SK-N-SH (cell line): ENCODE measurements around the gene TFCP2L1. TPM values are rescaled to one million over a fixed set of nuclear protein-coding genes. Genes with fewer than 3 reads are reported as not detected.

ENCODE experiments used
- CTCF ChIA-PET: fragments of 300-600, 350-600 bp; formaldehyde crosslinking; extraction: SDS; loops from one replicate; lab custom pipeline; 2021; lab: Yijun Ruan, JAX
- POLR2A ChIA-PET: fragments of 350-600 bp; sonication (Branson Sonifier 250); formaldehyde crosslinking; extraction: SDS; loops from one replicate; lab custom pipeline; 2020; ENCODE audit warnings: antibody characterized with exemption, inconsistent platforms; lab: Yijun Ruan, JAX
- DNase-seq: peaks from one replicate; pipeline ENCODE4 v3.0.0; 2012
- H2AFZ ChIP-seq: fragments of 200-600 bp; sonication (generic); 2 replicates; pipeline ENCODE4 v1.8.1; 2016; ENCODE audit warnings: antibody characterized with exemption, mild to moderate bottlenecking, low read depth
- H3F3A ChIP-seq: fragments of 200-600 bp; sonication (generic); replicated peaks from 2 replicates; pipeline ENCODE3; 2016; ENCODE audit warnings: antibody characterized with exemption, mild to moderate bottlenecking; ENCODE audit not compliant: insufficient read depth
- H3K27ac ChIP-seq, 2 experiments: fragments of 200-500 bp in 1 of 2; fragments of 200-600 bp in 1 of 2; sonication (Bioruptor generic) in 1 of 2; sonication (generic), shearing (Covaris generic) in 1 of 2; 2 replicates each; pipeline versions ENCODE4 v1.5.1 to v1.6.1; 2014 to 2016; ENCODE audit warnings: low read depth in 2 of 2, inconsistent platforms in 1 of 2, low read length in 1 of 2, mild to moderate bottlenecking in 1 of 2, mixed read lengths in 1 of 2
- H3K27me3 ChIP-seq: fragments of 200-600 bp; sonication (generic), shearing (Covaris generic); 2 replicates; pipeline ENCODE4 v1.6.1; 2016; ENCODE audit warnings: mixed run types; ENCODE audit not compliant: insufficient read depth
- H3K36me3 ChIP-seq, 2 experiments: fragments of 200-500 bp in 1 of 2; fragments of 200-600 bp in 1 of 2; sonication (Bioruptor generic) in 1 of 2; sonication (generic) in 1 of 2; replicated peaks in 1 of 2; 2 replicates each; pipeline versions ENCODE3 to v1.5.1; 2014 to 2016; ENCODE audit warnings: low read length in 1 of 2, mild to moderate bottlenecking in 1 of 2; ENCODE audit not compliant: insufficient read depth in 2 of 2, control insufficient read depth in 1 of 2
- H3K4me1 ChIP-seq, 2 experiments: fragments of 200-500 bp in 1 of 2; fragments of 200-600 bp in 1 of 2; sonication (Bioruptor generic) in 1 of 2; sonication (generic), shearing (Covaris generic) in 1 of 2; 2 replicates each; pipeline versions ENCODE4 v1.5.1 to v1.6.1; 2014 to 2016; ENCODE audit warnings: low read depth in 1 of 2, low read length in 1 of 2, mixed run types in 1 of 2; ENCODE audit not compliant: insufficient read depth in 2 of 2, control insufficient read depth in 1 of 2
- H3K4me2 ChIP-seq: fragments of 200-600 bp; sonication (generic), shearing (Covaris generic); 2 replicates; pipeline ENCODE4 v1.6.1; 2017; ENCODE audit warnings: mixed run types
- H3K4me3 ChIP-seq, 2 experiments: fragments of 200-500 bp in 1 of 2; fragments of 200-600 bp in 1 of 2; sonication (Bioruptor generic) in 1 of 2; sonication (generic), shearing (Covaris generic) in 1 of 2; 2 replicates each; pipeline versions ENCODE4 v1.5.1 to v1.8.1; 2014 to 2016; ENCODE audit warnings: low read depth in 2 of 2, inconsistent platforms in 1 of 2, low read length in 1 of 2, mild to moderate bottlenecking in 1 of 2, mixed read lengths in 1 of 2, moderate library complexity in 1 of 2
- H3K79me2 ChIP-seq: fragments of 200-600 bp; sonication (generic); 2 replicates; pipeline ENCODE4 v1.8.1; 2017; ENCODE audit warnings: mild to moderate bottlenecking; ENCODE audit not compliant: insufficient read depth
- H3K9ac ChIP-seq: fragments of 200-600 bp; sonication (generic); 2 replicates; pipeline ENCODE4 v1.6.1; 2017; ENCODE audit warnings: mixed run types
- H3K9me2 ChIP-seq: fragments of 200-600 bp; sonication (generic); 2 replicates; pipeline ENCODE4 v1.6.1; 2017; ENCODE audit warnings: mixed run types
- H3K9me3 ChIP-seq: fragments of 200-600 bp; sonication (generic); 2 replicates; pipeline ENCODE4 v1.6.1; 2017; ENCODE audit warnings: mixed run types, mild to moderate bottlenecking, moderate library complexity
- H4K20me1 ChIP-seq: fragments of 200-600 bp; sonication (generic); 2 replicates; pipeline ENCODE4 v1.6.1; 2017; ENCODE audit warnings: mild to moderate bottlenecking, mixed run types; ENCODE audit not compliant: insufficient read depth
- CHD2 ChIP-seq: fragments of 150-350 bp; IDR thresholded peaks from 2 replicates; pipeline ENCODE4 v1.6.1; 2018; ENCODE audit warnings: low read length; ENCODE audit not compliant: partially characterized antibody
- ELF1 ChIP-seq: IDR thresholded peaks from 2 replicates; pipeline ENCODE4 v1.4.0; 2012
- FOSL2 ChIP-seq: IDR thresholded peaks from 2 replicates; pipeline ENCODE4 v1.4.0; 2012; ENCODE audit warnings: low read depth, mild to moderate bottlenecking, moderate library complexity, borderline replicate concordance
- FOXJ3 ChIP-seq: sonication (generic); formaldehyde crosslinking; IDR thresholded peaks from 2 replicates; pipeline ENCODE4 v1.5.1; 2020; ENCODE audit warnings: mild to moderate bottlenecking, missing genetic modification reagents
- FOXM1 ChIP-seq: IDR thresholded peaks from 2 replicates; pipeline ENCODE4 v1.4.0; 2012; ENCODE audit warnings: low read depth, mild to moderate bottlenecking
- GABPA ChIP-seq: IDR thresholded peaks from 2 replicates; pipeline ENCODE4 v1.4.0; 2012; ENCODE audit warnings: low read depth, mild to moderate bottlenecking
- MEF2A ChIP-seq: IDR thresholded peaks from 2 replicates; pipeline ENCODE4 v1.4.0; 2012; ENCODE audit warnings: low read depth, borderline replicate concordance
- NFIC ChIP-seq: IDR thresholded peaks from 2 replicates; pipeline ENCODE4 v1.4.0; 2012; ENCODE audit warnings: borderline replicate concordance
- POLR2AphosphoS5 ChIP-seq: IDR thresholded peaks from 2 replicates; pipeline ENCODE4 v1.6.1; 2012; ENCODE audit warnings: low read depth, low read length
- RCOR1 ChIP-seq: fragments of 150-350 bp; IDR thresholded peaks from 2 replicates; pipeline ENCODE4 v1.6.1; 2017; ENCODE audit warnings: antibody characterized with exemption, low read length
- SIN3A ChIP-seq: IDR thresholded peaks from 2 replicates; pipeline ENCODE4 v1.6.1; 2012; ENCODE audit warnings: low read depth, mild to moderate bottlenecking, low read length, moderate library complexity, borderline replicate concordance
- TAF1 ChIP-seq: IDR thresholded peaks from 2 replicates; pipeline ENCODE4 v1.6.1; 2012; ENCODE audit warnings: low read depth, mild to moderate bottlenecking, low read length, moderate library complexity, borderline replicate concordance
- YY1 ChIP-seq: IDR thresholded peaks from 2 replicates; pipeline ENCODE4 v1.4.0; 2012; ENCODE audit warnings: low read depth, mild to moderate bottlenecking
- WGBS: methylation state at CpG from one replicate; pipeline ENCODE4 v1.1.6; 2017; ENCODE audit warnings: low lambda C conversion rate; 5-methylcytosine and 5-hydroxymethylcytosine counted together
- polyA plus RNA-seq, 3 experiments: library from polyadenylated mRNA; depleted of rRNA; stranded (reverse); fragments of >200 nt; gene quantifications; 2 replicates each; pipeline ENCODE4 v1.2.3, GENCODE V29; 2012
- TF ChIP-seq, protein P1 (sequence below): fragments of 150-350 bp; IDR thresholded peaks from 2 replicates; pipeline ENCODE4 v1.6.1; 2017; ENCODE audit warnings: antibody characterized with exemption, low read length, low read depth, borderline replicate concordance
- TF ChIP-seq, protein P2 (sequence below): IDR thresholded peaks from 2 replicates; pipeline ENCODE4 v1.4.0; 2012; ENCODE audit warnings: low read depth
- TF ChIP-seq, protein P3 (sequence below): fragments of 200-600 bp; sonication (generic); IDR thresholded peaks from 2 replicates; pipeline ENCODE4 v1.6.1; 2017; ENCODE audit warnings: antibody characterized with exemption, mild to moderate bottlenecking, moderate library complexity
- TF ChIP-seq, protein P4 (sequence below): IDR thresholded peaks from 2 replicates; pipeline ENCODE4 v1.4.0; 2012; ENCODE audit warnings: low read depth, borderline replicate concordance
- TF ChIP-seq, protein P5 (sequence below): IDR thresholded peaks from 2 replicates; pipeline ENCODE4; 2012

TFCP2L1 gene
- polyA plus RNA-seq, 1 of the 3 experiments (the other 2 are of a cell fraction): not detected

DNA sequence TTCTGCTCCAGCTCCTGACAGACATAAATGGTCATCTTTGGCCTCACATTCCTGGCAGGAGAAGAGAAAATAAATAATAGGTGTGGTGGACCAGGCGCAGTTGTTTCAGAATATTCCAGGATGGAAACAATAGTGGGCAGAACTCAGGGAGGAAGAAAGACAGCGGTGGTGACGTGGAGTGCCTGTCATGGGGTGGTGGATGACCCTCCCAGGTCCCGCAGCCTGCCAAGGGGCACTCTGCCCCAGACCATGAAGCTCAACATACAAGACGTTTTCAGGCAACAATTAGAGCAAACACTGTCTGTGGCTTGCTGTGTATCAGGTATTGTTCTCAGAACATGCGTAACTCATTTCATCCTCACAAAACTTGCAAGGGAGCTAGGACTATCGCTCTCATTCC lies 50.9 kb downstream of the TFCP2L1 start:
- H3K4me2 ChIP-seq: no peak overlapping the region
- no peaks in the 10 kb centered on the region for H3K4me1 ChIP-seq
- no peak for DNase-seq
- no peaks in the 10 kb centered on the region for H4K20me1 ChIP-seq
- 50% methylated on average over 5 of the region's 7 CpGs for WGBS
- no peak overlapping the region for H2AFZ ChIP-seq
- no peak overlapping the region for H3K9ac ChIP-seq
- POLR2A ChIA-PET: no interaction called here
- H3K27me3 ChIP-seq: peaks cover 8% of the 10 kb centered on the region; the same call in 1 of the 2 replicates
- no peaks in the 10 kb centered on the region for H3F3A ChIP-seq
- H3K4me3 ChIP-seq: no peak overlapping the region
- no peaks in the 10 kb centered on the region for H3K9me2 ChIP-seq
- H3K27ac ChIP-seq: no peak overlapping the region
- TF ChIP-seq RCOR1 (no peak), CHD2 (no peak), YY1 (no peak), TAF1 (no peak), FOXJ3 (CRISPR knock-in tag) (no peak), NFIC (no peak), POLR2AphosphoS5 (no peak), SIN3A (no peak), ELF1 (no peak), FOXM1 (no peak), MEF2A (no peak), GABPA (no peak), FOSL2 (no peak)
- TF ChIP-seq, protein P1, sequence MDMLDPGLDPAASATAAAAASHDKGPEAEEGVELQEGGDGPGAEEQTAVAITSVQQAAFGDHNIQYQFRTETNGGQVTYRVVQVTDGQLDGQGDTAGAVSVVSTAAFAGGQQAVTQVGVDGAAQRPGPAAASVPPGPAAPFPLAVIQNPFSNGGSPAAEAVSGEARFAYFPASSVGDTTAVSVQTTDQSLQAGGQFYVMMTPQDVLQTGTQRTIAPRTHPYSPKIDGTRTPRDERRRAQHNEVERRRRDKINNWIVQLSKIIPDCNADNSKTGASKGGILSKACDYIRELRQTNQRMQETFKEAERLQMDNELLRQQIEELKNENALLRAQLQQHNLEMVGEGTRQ: no peak
- TF ChIP-seq, protein P2, sequence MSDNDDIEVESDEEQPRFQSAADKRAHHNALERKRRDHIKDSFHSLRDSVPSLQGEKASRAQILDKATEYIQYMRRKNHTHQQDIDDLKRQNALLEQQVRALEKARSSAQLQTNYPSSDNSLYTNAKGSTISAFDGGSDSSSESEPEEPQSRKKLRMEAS: no peak
- TF ChIP-seq, protein P3, sequence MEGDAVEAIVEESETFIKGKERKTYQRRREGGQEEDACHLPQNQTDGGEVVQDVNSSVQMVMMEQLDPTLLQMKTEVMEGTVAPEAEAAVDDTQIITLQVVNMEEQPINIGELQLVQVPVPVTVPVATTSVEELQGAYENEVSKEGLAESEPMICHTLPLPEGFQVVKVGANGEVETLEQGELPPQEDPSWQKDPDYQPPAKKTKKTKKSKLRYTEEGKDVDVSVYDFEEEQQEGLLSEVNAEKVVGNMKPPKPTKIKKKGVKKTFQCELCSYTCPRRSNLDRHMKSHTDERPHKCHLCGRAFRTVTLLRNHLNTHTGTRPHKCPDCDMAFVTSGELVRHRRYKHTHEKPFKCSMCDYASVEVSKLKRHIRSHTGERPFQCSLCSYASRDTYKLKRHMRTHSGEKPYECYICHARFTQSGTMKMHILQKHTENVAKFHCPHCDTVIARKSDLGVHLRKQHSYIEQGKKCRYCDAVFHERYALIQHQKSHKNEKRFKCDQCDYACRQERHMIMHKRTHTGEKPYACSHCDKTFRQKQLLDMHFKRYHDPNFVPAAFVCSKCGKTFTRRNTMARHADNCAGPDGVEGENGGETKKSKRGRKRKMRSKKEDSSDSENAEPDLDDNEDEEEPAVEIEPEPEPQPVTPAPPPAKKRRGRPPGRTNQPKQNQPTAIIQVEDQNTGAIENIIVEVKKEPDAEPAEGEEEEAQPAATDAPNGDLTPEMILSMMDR: no peak
- TF ChIP-seq, protein P4, sequence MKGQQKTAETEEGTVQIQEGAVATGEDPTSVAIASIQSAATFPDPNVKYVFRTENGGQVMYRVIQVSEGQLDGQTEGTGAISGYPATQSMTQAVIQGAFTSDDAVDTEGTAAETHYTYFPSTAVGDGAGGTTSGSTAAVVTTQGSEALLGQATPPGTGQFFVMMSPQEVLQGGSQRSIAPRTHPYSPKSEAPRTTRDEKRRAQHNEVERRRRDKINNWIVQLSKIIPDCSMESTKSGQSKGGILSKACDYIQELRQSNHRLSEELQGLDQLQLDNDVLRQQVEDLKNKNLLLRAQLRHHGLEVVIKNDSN: no peak
- TF ChIP-seq, protein P5, sequence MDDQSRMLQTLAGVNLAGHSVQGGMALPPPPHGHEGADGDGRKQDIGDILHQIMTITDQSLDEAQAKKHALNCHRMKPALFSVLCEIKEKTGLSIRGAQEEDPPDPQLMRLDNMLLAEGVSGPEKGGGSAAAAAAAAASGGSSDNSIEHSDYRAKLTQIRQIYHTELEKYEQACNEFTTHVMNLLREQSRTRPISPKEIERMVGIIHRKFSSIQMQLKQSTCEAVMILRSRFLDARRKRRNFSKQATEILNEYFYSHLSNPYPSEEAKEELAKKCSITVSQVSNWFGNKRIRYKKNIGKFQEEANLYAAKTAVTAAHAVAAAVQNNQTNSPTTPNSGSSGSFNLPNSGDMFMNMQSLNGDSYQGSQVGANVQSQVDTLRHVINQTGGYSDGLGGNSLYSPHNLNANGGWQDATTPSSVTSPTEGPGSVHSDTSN: no peak
- H3K36me3 ChIP-seq: no peaks in the 10 kb centered on the region
- CTCF ChIA-PET: interaction anchor here (1.0 kb wide), 1 partner anchor 139 kb away, joined by 3 read pairs; no protein-coding TSS in a partner anchor
- H3K9me3 ChIP-seq: no peaks in the 10 kb centered on the region
- no peaks in the 10 kb centered on the region for H3K79me2 ChIP-seq
